ENCODE measurements around the gene VRK1.

Gene VRK1

GRCh38 chr14:96928779-96929380 lies 131.7 kb downstream of the VRK1 start:
- H3K27me3 ChIP-seq (ENCODE audit: control insufficient read depth, insufficient read depth, low read length), result no peaks in the 10 kb centered on the region
- no peak overlapping the region for H3K9ac ChIP-seq (ENCODE audit: low read length)
- no peak overlapping the region for H3K4me3 ChIP-seq (ENCODE audit: low read length)
- H3K36me3 ChIP-seq (ENCODE audit: control insufficient read depth, low read depth, low read length), result no peaks in the 10 kb centered on the region
- no peak overlapping the region for H3K27ac ChIP-seq (ENCODE audit: low read length)
- H3K9me3 ChIP-seq (ENCODE audit: control insufficient read depth, low read depth, low read length), result no peaks in the 10 kb centered on the region
- H3K4me1 ChIP-seq (ENCODE audit: control insufficient read depth, low read depth, low read length), result peaks cover 9% of the 10 kb centered on the region

GRCh38 chr14:96929950-96930349 lies 132.8 kb downstream of the VRK1 start:
- Histone ChIP-seq H3K27me3 (ENCODE audit: control insufficient read depth, insufficient read depth, low read length) (no peaks in the 10 kb centered on the region), H3K4me3 (ENCODE audit: low read length) (no peak overlapping the region), H3K36me3 (ENCODE audit: control insufficient read depth, low read depth, low read length) (no peaks in the 10 kb centered on the region), H3K9ac (ENCODE audit: low read length) (no peak overlapping the region), H3K27ac (ENCODE audit: low read length) (no peak overlapping the region), H3K9me3 (ENCODE audit: control insufficient read depth, low read depth, low read length) (no peaks in the 10 kb centered on the region), H3K4me1 (ENCODE audit: control insufficient read depth, low read depth, low read length) (peaks cover 7% of the 10 kb centered on the region)

GRCh38 chr14:96930526-96930925 lies 133.3 kb downstream of the VRK1 start:
- Histone ChIP-seq H3K36me3 (ENCODE audit: control insufficient read depth, low read depth, low read length) (no peaks in the 10 kb centered on the region), H3K4me3 (ENCODE audit: low read length) (no peak overlapping the region), H3K9ac (ENCODE audit: low read length) (no peak overlapping the region), H3K27ac (ENCODE audit: low read length) (no peak overlapping the region), H3K9me3 (ENCODE audit: control insufficient read depth, low read depth, low read length) (no peaks in the 10 kb centered on the region), H3K27me3 (ENCODE audit: control insufficient read depth, insufficient read depth, low read length) (no peaks in the 10 kb centered on the region), H3K4me1 (ENCODE audit: control insufficient read depth, low read depth, low read length) (peaks cover under 1% of the 10 kb centered on the region)
